Neuronal stem cell (in vitro differentiated cells): ENCODE results near the gene ZBTB25.

Source experiments
- DNase-seq: peaks from one replicate; pipeline ENCODE4 v3.0.0-alpha.2; 2013; ENCODE audit warnings: low spot score
- H2AFZ ChIP-seq: one replicate; pipeline ENCODE4 v1.6.1; 2013; ENCODE audit warnings: mild to moderate bottlenecking, low read length, inconsistent platforms
- H2AK5ac ChIP-seq: 2 replicates; pipeline ENCODE4 v1.6.1; 2013; ENCODE audit warnings: low read depth, mild to moderate bottlenecking, inconsistent platforms, low read length, moderate library complexity, mixed read lengths
- H2BK120ac ChIP-seq: 2 replicates; pipeline ENCODE4 v1.6.1; 2013; ENCODE audit warnings: low read depth, mild to moderate bottlenecking, inconsistent platforms, low read length, moderate library complexity, mixed read lengths
- H2BK12ac ChIP-seq: one replicate; pipeline ENCODE4 v1.6.1; 2013; ENCODE audit warnings: low read length, inconsistent platforms
- H2BK15ac ChIP-seq: 2 replicates; pipeline ENCODE4 v1.6.1; 2013; ENCODE audit warnings: mild to moderate bottlenecking, low read length, inconsistent platforms, mixed read lengths
- H2BK5ac ChIP-seq: one replicate; pipeline ENCODE4 v1.6.1; 2013; ENCODE audit warnings: inconsistent platforms, mild to moderate bottlenecking, low read length, moderate library complexity
- H3K14ac ChIP-seq: one replicate; pipeline ENCODE4 v1.6.1; 2013; ENCODE audit warnings: low read length, inconsistent platforms
- H3K18ac ChIP-seq: 2 replicates; pipeline ENCODE4 v1.6.1; 2013; ENCODE audit warnings: low read length, inconsistent platforms
- H3K23ac ChIP-seq: 2 replicates; pipeline ENCODE4 v1.6.1; 2013; ENCODE audit warnings: low read depth, mild to moderate bottlenecking, mixed read lengths, low read length, inconsistent platforms; ENCODE audit not compliant: poor library complexity
- H3K27ac ChIP-seq: replicated peaks from 3 replicates; pipeline ENCODE4 v1.5.1; 2013; ENCODE audit warnings: low read length, inconsistent platforms
- H3K27me3 ChIP-seq, 3 experiments: 2 replicates each; pipeline ENCODE4 v1.6.1; 2013; ENCODE audit warnings: low read length in 3 of 3, mild to moderate bottlenecking in 2 of 3, inconsistent platforms in 1 of 3, low read depth in 1 of 3, mixed read lengths in 1 of 3, moderate library complexity in 1 of 3; ENCODE audit not compliant: control insufficient read depth in 3 of 3, insufficient read depth in 3 of 3
- H3K36me3 ChIP-seq, 2 donors: replicated peaks in 1 of 2; 2 replicates each; pipeline ENCODE4 v1.6.1; 2013; ENCODE audit warnings: low read length in 2 of 2; ENCODE audit not compliant: control insufficient read depth in 2 of 2, insufficient read depth in 2 of 2
- H3K4ac ChIP-seq: 2 replicates; pipeline ENCODE4 v1.6.1; 2013; ENCODE audit warnings: inconsistent platforms, mild to moderate bottlenecking, low read length, moderate library complexity
- H3K4me1 ChIP-seq, 2 donors: 1 replicate in 1 of 2; 2 replicates in 1 of 2; pipeline ENCODE4 v1.6.1; 2013; ENCODE audit warnings: low read length in 2 of 2, low read depth in 1 of 2; ENCODE audit not compliant: control insufficient read depth in 2 of 2, insufficient read depth in 1 of 2
- H3K4me2 ChIP-seq: one replicate; pipeline ENCODE4 v1.6.1; 2013; ENCODE audit warnings: mild to moderate bottlenecking, low read length, inconsistent platforms; ENCODE audit not compliant: insufficient read depth, poor library complexity, severe bottlenecking
- H3K4me3 ChIP-seq, 2 donors: 2 replicates each; pipeline ENCODE4 v1.5.1; 2013; ENCODE audit warnings: low read length in 2 of 2, mild to moderate bottlenecking in 2 of 2, inconsistent platforms in 1 of 2, moderate library complexity in 1 of 2
- H3K79me1 ChIP-seq: one replicate; pipeline ENCODE4 v1.6.1; 2013; ENCODE audit warnings: low read depth, mild to moderate bottlenecking, inconsistent platforms, low read length, moderate library complexity
- H3K9ac ChIP-seq: one replicate; pipeline ENCODE4 v1.6.1; 2013; ENCODE audit warnings: mild to moderate bottlenecking, low read depth, low read length, inconsistent platforms; ENCODE audit not compliant: poor library complexity
- H3K9me3 ChIP-seq, 2 donors: replicated peaks in 1 of 2; 2 replicates each; pipeline versions ENCODE3 to v1.6.1; 2013; ENCODE audit warnings: low read length in 2 of 2, mild to moderate bottlenecking in 2 of 2, inconsistent platforms in 1 of 2, low read depth in 1 of 2, mixed read lengths in 1 of 2, moderate library complexity in 1 of 2; ENCODE audit not compliant: control insufficient read depth in 2 of 2, insufficient read depth in 1 of 2
- H4K8ac ChIP-seq: one replicate; pipeline ENCODE4 v1.6.1; 2013; ENCODE audit warnings: low read depth, mild to moderate bottlenecking, inconsistent platforms, low read length, moderate library complexity
- H4K91ac ChIP-seq: one replicate; pipeline ENCODE4 v1.6.1; 2013; ENCODE audit warnings: low read length, low read depth, mild to moderate bottlenecking, inconsistent platforms; ENCODE audit not compliant: poor library complexity
- WGBS, 2 donors: extraction: QIAGEN DNeasy Blood & Tissue Kit; methylation state at CpG; one replicate each; pipeline ENCODE4 v1.1.7; 2013; ENCODE audit warnings: missing lambda C conversion rate in 2 of 2, mixed read lengths in 1 of 2; ENCODE audit not compliant: insufficient read length in 2 of 2, insufficient replicate concordance in 1 of 2; ENCODE audit errors: extremely low coverage in 2 of 2; 5-methylcytosine and 5-hydroxymethylcytosine counted together

The ZBTB25 gene

GRCh38 chr14:64500088-64500487 is 3.5 kb downstream of the ZBTB25 start:
- no peak overlapping the region for H3K27ac ChIP-seq
- peaks cover 0 to 25% of the 10 kb centered on the region in 2 donors for H3K36me3 ChIP-seq
- H3K4me1 ChIP-seq = peaks cover 6 to 13% of the 10 kb centered on the region in 2 donors
- no peak overlapping the region for H3K4me2 ChIP-seq
- no peak overlapping the region for H3K14ac ChIP-seq
- H3K23ac ChIP-seq = no peak overlapping the region
- H3K4ac ChIP-seq = no peak overlapping the region
- H3K27me3 ChIP-seq = no peaks in the 10 kb centered on the region
- no peak overlapping the region for H2BK120ac ChIP-seq
- no CpG with 5 or more reads among the region's 1 CpG for WGBS, 2 donors
- H3K9me3 ChIP-seq = no peaks in the 10 kb centered on the region
- no peak overlapping the region for H3K18ac ChIP-seq
- H2BK15ac ChIP-seq = no peak overlapping the region
- H2AK5ac ChIP-seq = no peak overlapping the region
- H4K8ac ChIP-seq = no peak overlapping the region
- H3K9ac ChIP-seq = no peak overlapping the region
- H3K4me3 ChIP-seq = no peak overlapping the region
- no peaks in the 10 kb centered on the region for H3K79me1 ChIP-seq
- H2AFZ ChIP-seq = no peak overlapping the region
- no peak for DNase-seq
- H2BK12ac ChIP-seq = no peak overlapping the region
- no peak overlapping the region for H4K91ac ChIP-seq
- no peak overlapping the region for H2BK5ac ChIP-seq

DNA sequence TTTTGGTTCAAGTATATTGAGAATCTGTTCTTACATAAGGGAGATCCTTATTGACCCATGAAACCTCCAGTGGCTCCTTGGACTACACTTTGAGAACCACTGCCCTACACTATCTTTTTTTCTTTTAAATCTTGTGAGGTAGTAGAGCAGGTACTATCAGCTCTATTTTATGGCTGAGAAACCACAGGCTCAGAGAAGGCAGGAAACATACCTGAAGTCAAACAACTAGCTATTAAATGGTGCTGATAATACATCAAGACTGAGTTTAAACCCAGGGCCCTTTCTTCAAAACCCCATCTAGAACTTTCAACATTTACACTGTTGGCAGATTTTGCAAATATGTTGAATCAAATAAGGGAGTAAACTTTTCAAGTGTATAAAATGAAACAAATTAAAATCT is 6.9 kb downstream of the ZBTB25 start:
- Histone ChIP-seq H3K14ac (no peak overlapping the region), H3K18ac (no peak overlapping the region), H4K8ac (no peak overlapping the region), H3K4me1 (peaks cover 0 to 4% of the 10 kb centered on the region in 2 donors), H2BK5ac (no peak overlapping the region), H3K9ac (no peak overlapping the region), H3K9me3 (no peaks in the 10 kb centered on the region), H4K91ac (no peak overlapping the region), H3K79me1 (no peaks in the 10 kb centered on the region), H2BK15ac (no peak overlapping the region), H2BK120ac (no peak overlapping the region), H3K4me2 (no peak overlapping the region), H3K4ac (no peak overlapping the region), H2BK12ac (no peak overlapping the region), H2AFZ (no peak overlapping the region), H3K4me3 (no peak overlapping the region), H3K27me3 (no peaks in the 10 kb centered on the region), H3K27ac (no peak overlapping the region), H3K36me3 (peaks cover 0 to 36% of the 10 kb centered on the region in 2 donors), H3K23ac (no peak overlapping the region), H2AK5ac (no peak overlapping the region)
- DNase-seq = no peak

- no peak overlapping the region for H3K27ac ChIP-seq
- no peak overlapping the region for H3K4me3 ChIP-seq
- no peak overlapping the region for H2AK5ac ChIP-seq
- no peak overlapping the region for H2BK15ac ChIP-seq
- no peak overlapping the region for H2BK12ac ChIP-seq
- H3K9me3 ChIP-seq = no peaks in the 10 kb centered on the region
- no peak overlapping the region for H3K4me2 ChIP-seq
- no peak overlapping the region for H2BK5ac ChIP-seq
- H3K4ac ChIP-seq = no peak overlapping the region
- no peak overlapping the region for H3K23ac ChIP-seq
- H3K27me3 ChIP-seq = no peaks in the 10 kb centered on the region
- DNase-seq = no peak
- H3K9ac ChIP-seq = no peak overlapping the region
- H2AFZ ChIP-seq = no peak overlapping the region
- peaks cover 2% of the 10 kb centered on the region for H3K79me1 ChIP-seq
- H3K4me1 ChIP-seq = no peaks in the 10 kb centered on the region
- H4K8ac ChIP-seq = no peak overlapping the region
- no peak overlapping the region for H2BK120ac ChIP-seq
- H3K36me3 ChIP-seq = peaks cover 3 to 42% of the 10 kb centered on the region in 2 donors
- H4K91ac ChIP-seq = no peak overlapping the region
- H3K14ac ChIP-seq = no peak overlapping the region
- H3K18ac ChIP-seq = no peak overlapping the region
Measured at GRCh38 chr14:64495252-64495651, 8.4 kb downstream of the ZBTB25 start.

DNA sequence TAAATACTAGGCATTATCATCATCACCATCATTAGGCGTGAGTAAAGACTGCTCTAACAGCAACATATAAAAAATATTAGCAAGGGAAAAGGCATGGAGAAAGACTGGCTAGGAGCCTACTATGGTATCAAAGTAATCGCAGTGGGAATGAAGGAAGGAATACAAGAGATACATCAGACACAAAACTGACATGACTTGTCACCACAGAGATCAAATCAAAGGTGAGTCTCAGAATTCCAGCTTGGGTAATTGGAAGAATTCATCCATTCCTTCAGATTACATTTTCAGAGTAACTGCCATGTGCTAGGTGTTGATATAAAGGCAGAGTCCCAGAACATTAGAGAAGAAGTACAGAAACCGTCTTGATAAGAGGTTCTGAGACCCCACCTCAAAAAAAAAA is 10.2 kb downstream of the ZBTB25 start:
- Histone ChIP-seq H3K4me3 (no peak overlapping the region), H3K18ac (no peak overlapping the region)
- WGBS, 2 donors = no CpG with 5 or more reads among the region's 3 CpGs

More for the DNA sequence above, 10.2 kb downstream of the ZBTB25 start:
- H2BK12ac ChIP-seq = no peak overlapping the region
- H3K4ac ChIP-seq = no peak overlapping the region
- H3K23ac ChIP-seq = no peak overlapping the region
- no peak overlapping the region for H2BK15ac ChIP-seq
- H4K8ac ChIP-seq = no peak overlapping the region
- no peaks in the 10 kb centered on the region for H3K4me1 ChIP-seq
- DNase-seq = no peak
- H3K27ac ChIP-seq = no peak overlapping the region
- H2BK5ac ChIP-seq = no peak overlapping the region
- no peak overlapping the region for H3K4me2 ChIP-seq
- H4K91ac ChIP-seq = no peak overlapping the region
- H2BK120ac ChIP-seq = no peak overlapping the region
- H3K27me3 ChIP-seq = no peaks in the 10 kb centered on the region
- H3K79me1 ChIP-seq = peaks cover 2% of the 10 kb centered on the region
- no peak overlapping the region for H3K9ac ChIP-seq
- H3K14ac ChIP-seq = no peak overlapping the region
- H2AFZ ChIP-seq = no peak overlapping the region
- no peak overlapping the region for H2AK5ac ChIP-seq
- H3K9me3 ChIP-seq = no peaks in the 10 kb centered on the region
- peaks cover 3 to 51% of the 10 kb centered on the region in 2 donors for H3K36me3 ChIP-seq
